Measurements from ENCODE around the gene KRTAP3-3.

The KRTAP3-3 gene

DNA sequence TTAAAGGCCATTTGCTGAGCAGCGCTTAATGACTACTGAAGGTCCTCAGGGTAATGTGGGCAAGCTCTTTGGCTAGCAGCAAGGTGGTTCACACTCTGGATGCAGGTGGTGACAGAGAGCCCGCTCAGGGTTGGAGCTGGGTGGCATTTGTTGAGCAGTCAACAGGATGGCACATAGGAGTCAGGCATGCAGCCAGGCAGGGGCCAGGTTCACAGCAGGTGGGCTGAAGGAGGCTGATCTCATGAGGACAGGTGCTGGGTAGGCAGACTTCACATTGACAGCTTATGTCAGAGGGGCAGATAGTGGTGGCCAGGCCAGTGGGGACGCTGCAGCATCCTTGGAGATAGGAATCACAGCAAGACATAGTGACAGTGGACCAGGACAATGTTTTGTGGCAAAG lies 10.4 kb upstream of the KRTAP3-3 start:
- H3K18ac ChIP-seq (ENCODE audit: low read depth in 1 of 2, low read length in 2 of 2): no peak overlapping the region
- H2BK120ac ChIP-seq (ENCODE audit: low read depth, low read length): no peak overlapping the region
- no peaks in the 10 kb centered on the region for H3K4me1 ChIP-seq (ENCODE audit: control insufficient read depth, insufficient read depth, low read depth, low read length)
- H3K23ac ChIP-seq (ENCODE audit: low read length in 2 of 2): no peak overlapping the region
- H3K14ac ChIP-seq (ENCODE audit: low read length in 2 of 2): peak overlapping the region in 1 of 2 experiments; percentile 6
- no peak overlapping the region for H3K9ac ChIP-seq (ENCODE audit: low read length)
- no peak overlapping the region for H2BK15ac ChIP-seq (ENCODE audit: low read depth, poor library complexity, severe bottlenecking)
- H3K4me2 ChIP-seq (ENCODE audit: low read length, poor library complexity, severe bottlenecking): no peak overlapping the region
- H4K91ac ChIP-seq (ENCODE audit: low read length): no peak overlapping the region
- DNase-seq: no peak
- no peaks in the 10 kb centered on the region for H3K79me1 ChIP-seq (replicated peaks; ENCODE audit: low read length, poor library complexity, severe bottlenecking)
- no peaks in the 10 kb centered on the region for H3K27me3 ChIP-seq (ENCODE audit: control insufficient read depth in 1 of 2, insufficient read depth in 1 of 2, low read length in 2 of 2)
- no peak overlapping the region for H2BK5ac ChIP-seq (ENCODE audit: low read depth, low read length, poor library complexity, severe bottlenecking)
- H3K27ac ChIP-seq (ENCODE audit: low read length, poor library complexity, severe bottlenecking): no peak overlapping the region
- H4K8ac ChIP-seq (ENCODE audit: low read length): no peak overlapping the region
- no peak overlapping the region for H2BK12ac ChIP-seq (ENCODE audit: low read length in 2 of 2)
- WGBS: 80% methylated on average over 3 of the region's 3 CpGs
- H3K36me3 ChIP-seq (ENCODE audit: control insufficient read depth in 1 of 2, insufficient read depth in 2 of 2, low read depth in 1 of 2, low read length in 2 of 2): no peaks in the 10 kb centered on the region
- H3K4ac ChIP-seq (ENCODE audit: low read depth in 1 of 2, low read length in 2 of 2): no peak overlapping the region
- no peak overlapping the region for H3K4me3 ChIP-seq (ENCODE audit: insufficient read depth in 1 of 2, low read depth in 1 of 2, low read length in 2 of 2)
- no peak overlapping the region for H2AFZ ChIP-seq (ENCODE audit: low read depth, low read length)
- no peak overlapping the region for H2AK5ac ChIP-seq (ENCODE audit: low read length, severe bottlenecking)
- H3K9me3 ChIP-seq (ENCODE audit: control insufficient read depth, low read length): no peaks in the 10 kb centered on the region

DNA sequence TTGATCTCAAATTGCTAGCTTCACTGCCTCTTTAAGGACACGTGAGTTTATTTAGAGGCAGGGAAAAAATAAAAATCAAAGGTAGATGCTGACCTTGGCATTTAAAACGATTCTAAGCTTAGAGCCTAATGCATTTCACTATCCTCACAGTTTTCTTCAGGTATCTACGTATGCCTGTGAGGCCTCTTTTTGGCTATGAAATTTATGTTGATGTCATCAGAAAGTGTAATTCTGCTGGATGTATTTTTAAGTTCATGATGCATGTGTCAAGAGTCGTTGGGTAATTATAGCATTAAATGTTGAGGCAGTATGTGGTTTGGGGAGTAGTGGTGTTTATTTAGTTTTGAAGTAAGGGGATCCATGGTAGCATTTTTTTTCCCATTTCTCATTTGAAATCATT lies 10.0 kb upstream of the KRTAP3-3 start:
- Histone ChIP-seq H2BK120ac (ENCODE audit: low read depth, low read length) (no peak overlapping the region), H3K4me2 (ENCODE audit: low read length, poor library complexity, severe bottlenecking) (no peak overlapping the region), H3K4me3 (ENCODE audit: insufficient read depth in 1 of 2, low read depth in 1 of 2, low read length in 2 of 2) (no peak overlapping the region), H3K18ac (ENCODE audit: low read depth in 1 of 2, low read length in 2 of 2) (no peak overlapping the region), H3K14ac (ENCODE audit: low read length in 2 of 2) (no peak overlapping the region), H3K27ac (ENCODE audit: low read length, poor library complexity, severe bottlenecking) (no peak overlapping the region), H3K4me1 (ENCODE audit: control insufficient read depth, insufficient read depth, low read depth, low read length) (no peaks in the 10 kb centered on the region), H3K36me3 (ENCODE audit: control insufficient read depth in 1 of 2, insufficient read depth in 2 of 2, low read depth in 1 of 2, low read length in 2 of 2) (no peaks in the 10 kb centered on the region), H3K4ac (ENCODE audit: low read depth in 1 of 2, low read length in 2 of 2) (no peak overlapping the region), H3K9ac (ENCODE audit: low read length) (no peak overlapping the region), H4K8ac (ENCODE audit: low read length) (no peak overlapping the region), H4K91ac (ENCODE audit: low read length) (no peak overlapping the region), H3K9me3 (ENCODE audit: control insufficient read depth, low read length) (no peaks in the 10 kb centered on the region), H3K79me1 (replicated peaks; ENCODE audit: low read length, poor library complexity, severe bottlenecking) (no peaks in the 10 kb centered on the region), H3K23ac (ENCODE audit: low read length in 2 of 2) (no peak overlapping the region), H3K27me3 (ENCODE audit: control insufficient read depth in 1 of 2, insufficient read depth in 1 of 2, low read length in 2 of 2) (no peaks in the 10 kb centered on the region), H2AFZ (ENCODE audit: low read depth, low read length) (no peak overlapping the region), H2AK5ac (ENCODE audit: low read length, severe bottlenecking) (no peak overlapping the region), H2BK12ac (ENCODE audit: low read length in 2 of 2) (no peak overlapping the region), H2BK15ac (ENCODE audit: low read depth, poor library complexity, severe bottlenecking) (no peak overlapping the region), H2BK5ac (ENCODE audit: low read depth, low read length, poor library complexity, severe bottlenecking) (no peak overlapping the region)
- DNase-seq: no peak
- 86% methylated on average over 3 of the region's 4 CpGs for WGBS

DNA sequence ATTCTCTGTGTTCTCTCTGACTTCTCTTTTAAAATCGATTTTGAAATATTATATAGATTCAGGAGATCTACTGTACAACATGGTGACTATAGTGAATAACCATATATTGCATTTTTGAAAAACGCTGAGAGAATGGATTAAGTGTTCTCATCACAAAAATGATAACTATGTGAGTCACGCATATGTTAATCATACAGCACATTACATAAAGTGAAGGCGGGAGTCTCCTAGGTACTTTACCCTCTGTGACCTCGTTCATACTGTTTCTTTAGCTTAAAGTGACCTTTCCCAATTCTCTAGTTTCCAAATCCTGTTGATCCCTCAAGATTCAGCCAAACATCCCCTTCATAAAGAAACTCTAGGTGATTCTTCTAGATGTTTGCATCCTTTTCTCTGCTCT lies 8.8 kb upstream of the KRTAP3-3 start:
- Histone ChIP-seq H3K14ac (ENCODE audit: low read length in 2 of 2) (no peak overlapping the region), H2BK120ac (ENCODE audit: low read depth, low read length) (no peak overlapping the region), H2AFZ (ENCODE audit: low read depth, low read length) (no peak overlapping the region), H3K36me3 (ENCODE audit: control insufficient read depth in 1 of 2, insufficient read depth in 2 of 2, low read depth in 1 of 2, low read length in 2 of 2) (no peaks in the 10 kb centered on the region), H2BK15ac (ENCODE audit: low read depth, poor library complexity, severe bottlenecking) (no peak overlapping the region), H4K91ac (ENCODE audit: low read length) (no peak overlapping the region), H3K23ac (ENCODE audit: low read length in 2 of 2) (no peak overlapping the region), H3K4me1 (ENCODE audit: control insufficient read depth, insufficient read depth, low read depth, low read length) (no peaks in the 10 kb centered on the region), H3K4ac (ENCODE audit: low read depth in 1 of 2, low read length in 2 of 2) (no peak overlapping the region), H3K27ac (ENCODE audit: low read length, poor library complexity, severe bottlenecking) (no peak overlapping the region), H3K27me3 (ENCODE audit: control insufficient read depth in 1 of 2, insufficient read depth in 1 of 2, low read length in 2 of 2) (no peaks in the 10 kb centered on the region), H3K18ac (ENCODE audit: low read depth in 1 of 2, low read length in 2 of 2) (no peak overlapping the region), H2BK12ac (ENCODE audit: low read length in 2 of 2) (no peak overlapping the region), H3K9me3 (ENCODE audit: control insufficient read depth, low read length) (no peaks in the 10 kb centered on the region), H4K8ac (ENCODE audit: low read length) (no peak overlapping the region), H3K79me1 (replicated peaks; ENCODE audit: low read length, poor library complexity, severe bottlenecking) (no peaks in the 10 kb centered on the region), H3K4me2 (ENCODE audit: low read length, poor library complexity, severe bottlenecking) (no peak overlapping the region), H2AK5ac (ENCODE audit: low read length, severe bottlenecking) (no peak overlapping the region), H2BK5ac (ENCODE audit: low read depth, low read length, poor library complexity, severe bottlenecking) (no peak overlapping the region), H3K9ac (ENCODE audit: low read length) (no peak overlapping the region), H3K4me3 (ENCODE audit: insufficient read depth in 1 of 2, low read depth in 1 of 2, low read length in 2 of 2) (no peak overlapping the region)
- DNase-seq: no peak
- WGBS: 45% methylated on average over 4 of the region's 5 CpGs

DNA sequence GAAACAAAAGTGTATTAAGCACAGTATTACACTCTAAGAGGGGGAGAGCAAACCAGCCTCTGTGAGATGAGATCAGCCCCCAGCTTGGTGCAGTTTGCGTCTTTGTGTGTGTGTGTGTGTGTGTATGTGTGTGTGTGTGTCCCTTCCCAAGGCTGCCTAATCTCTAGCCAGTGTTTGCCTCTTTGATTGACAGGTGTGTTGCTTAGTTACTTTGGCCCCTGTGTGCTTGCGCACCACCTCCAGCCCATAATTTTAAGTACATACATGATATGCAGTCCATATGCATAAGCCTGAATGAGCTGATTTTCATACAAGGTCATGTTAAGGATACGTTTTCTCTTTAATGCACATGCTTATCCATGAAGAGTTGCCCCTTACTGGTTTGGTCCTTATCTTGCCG lies 7.8 kb upstream of the KRTAP3-3 start:
- 94% methylated on average over 4 of the region's 4 CpGs for WGBS

More for the DNA sequence above, 7.8 kb upstream of the KRTAP3-3 start:
- Histone ChIP-seq H3K4me1 (ENCODE audit: control insufficient read depth, insufficient read depth, low read depth, low read length) (no peaks in the 10 kb centered on the region), H2BK5ac (ENCODE audit: low read depth, low read length, poor library complexity, severe bottlenecking) (no peak overlapping the region), H3K9ac (ENCODE audit: low read length) (no peak overlapping the region), H3K18ac (ENCODE audit: low read depth in 1 of 2, low read length in 2 of 2) (no peak overlapping the region), H4K91ac (ENCODE audit: low read length) (no peak overlapping the region), H3K4ac (ENCODE audit: low read depth in 1 of 2, low read length in 2 of 2) (no peak overlapping the region), H3K14ac (ENCODE audit: low read length in 2 of 2) (no peak overlapping the region), H2AK5ac (ENCODE audit: low read length, severe bottlenecking) (no peak overlapping the region), H3K79me1 (replicated peaks; ENCODE audit: low read length, poor library complexity, severe bottlenecking) (no peaks in the 10 kb centered on the region), H3K23ac (ENCODE audit: low read length in 2 of 2) (no peak overlapping the region), H2BK12ac (ENCODE audit: low read length in 2 of 2) (no peak overlapping the region), H2AFZ (ENCODE audit: low read depth, low read length) (no peak overlapping the region), H3K9me3 (ENCODE audit: control insufficient read depth, low read length) (no peaks in the 10 kb centered on the region), H2BK15ac (ENCODE audit: low read depth, poor library complexity, severe bottlenecking) (no peak overlapping the region), H3K36me3 (ENCODE audit: control insufficient read depth in 1 of 2, insufficient read depth in 2 of 2, low read depth in 1 of 2, low read length in 2 of 2) (no peaks in the 10 kb centered on the region), H3K4me2 (ENCODE audit: low read length, poor library complexity, severe bottlenecking) (no peak overlapping the region), H3K27ac (ENCODE audit: low read length, poor library complexity, severe bottlenecking) (no peak overlapping the region), H3K4me3 (ENCODE audit: insufficient read depth in 1 of 2, low read depth in 1 of 2, low read length in 2 of 2) (no peak overlapping the region), H4K8ac (ENCODE audit: low read length) (no peak overlapping the region), H2BK120ac (ENCODE audit: low read depth, low read length) (no peak overlapping the region), H3K27me3 (ENCODE audit: control insufficient read depth in 1 of 2, insufficient read depth in 1 of 2, low read length in 2 of 2) (no peaks in the 10 kb centered on the region)
- no peak for DNase-seq
